ENCODE measurements around the gene GCK. TPM values are rescaled to one million over a fixed set of nuclear protein-coding genes. Genes with fewer than 3 reads are reported as not detected.

Gene GCK
- total and polyA plus RNA-seq, 5 donors from 2014 or later = 0.47 to 1.2 (median 0.57) TPM; not detected in 1

- Histone ChIP-seq H3K9me3 (ENCODE audit: control insufficient read depth in 2 of 2, low read length in 2 of 2) (no peaks in the 10 kb centered on the region), H3K36me3 (ENCODE audit: control insufficient read depth, insufficient read depth, low read length) (no peaks in the 10 kb centered on the region), H3K4me3 (ENCODE audit: low read depth, low read length) (no peak overlapping the region), H3K27ac (ENCODE audit: insufficient read depth, low read length, poor library complexity, severe bottlenecking) (no peak overlapping the region), H3K4me1 (ENCODE audit: control insufficient read depth, insufficient read depth, low read length, poor library complexity, severe bottlenecking) (no peaks in the 10 kb centered on the region), H3K27me3 (ENCODE audit: control insufficient read depth, insufficient read depth, low read length) (peaks cover 8% of the 10 kb centered on the region)
- H3K9me3 Mint-ChIP-seq = peaks cover 0 to 7% (median 0%) of the 10 kb centered on the region in 7 donors
- H3K4me3 Mint-ChIP-seq = no peak overlapping the region
- H3K36me3 Mint-ChIP-seq = no peaks in the 10 kb centered on the region
- no peak overlapping the region for H3K27ac Mint-ChIP-seq
- ATAC-seq (ENCODE audit: low read depth in 2 of 2) (no peak), DNase-seq (no peak)
- H3K27me3 Mint-ChIP-seq = peaks cover 13% of the 10 kb centered on the region
- H3K4me1 Mint-ChIP-seq = no peaks in the 10 kb centered on the region
Measured at GRCh38 chr7:44159824-44160630, 29.2 kb downstream of the GCK start.

- H3K27me3 ChIP-seq (ENCODE audit: control insufficient read depth, insufficient read depth, low read length) = peaks cover 8% of the 10 kb centered on the region
- Mint-ChIP-seq H3K9me3 (peaks cover 0 to 2% (median 0%) of the 10 kb centered on the region in 7 donors), H3K36me3 (no peaks in the 10 kb centered on the region), H3K27ac (no peak overlapping the region), H3K27me3 (peaks cover 9% of the 10 kb centered on the region), H3K4me3 (peak overlapping the region in 1 of 4 donors; percentile 68), H3K4me1 (no peaks in the 10 kb centered on the region)
- H3K27ac ChIP-seq (ENCODE audit: insufficient read depth, low read length, poor library complexity, severe bottlenecking) = no peak overlapping the region
- H3K9me3 ChIP-seq (ENCODE audit: control insufficient read depth in 2 of 2, low read length in 2 of 2) = no peaks in the 10 kb centered on the region
- no peak overlapping the region for H3K4me3 ChIP-seq (ENCODE audit: low read depth, low read length)
- no peak for DNase-seq
- no peaks in the 10 kb centered on the region for H3K4me1 ChIP-seq (ENCODE audit: control insufficient read depth, insufficient read depth, low read length, poor library complexity, severe bottlenecking)
- no peaks in the 10 kb centered on the region for H3K36me3 ChIP-seq (ENCODE audit: control insufficient read depth, insufficient read depth, low read length)
- no peak for ATAC-seq (ENCODE audit: low read depth in 2 of 2)
Measured at GRCh38 chr7:44158873-44159631, 30.2 kb downstream of the GCK start.

- H3K27ac Mint-ChIP-seq = no peak overlapping the region
- ATAC-seq (ENCODE audit: low read depth in 2 of 2) (no peak), DNase-seq (no peak)
- peaks cover 0 to 2% (median 0%) of the 10 kb centered on the region in 7 donors for H3K9me3 Mint-ChIP-seq
- no peaks in the 10 kb centered on the region for H3K36me3 Mint-ChIP-seq
- peaks cover 6% of the 10 kb centered on the region for H3K27me3 Mint-ChIP-seq
- no peak overlapping the region for H3K4me3 Mint-ChIP-seq
- Histone ChIP-seq H3K9me3 (ENCODE audit: control insufficient read depth in 2 of 2, low read length in 2 of 2) (no peaks in the 10 kb centered on the region), H3K36me3 (ENCODE audit: control insufficient read depth, insufficient read depth, low read length) (no peaks in the 10 kb centered on the region), H3K4me3 (ENCODE audit: low read depth, low read length) (no peak overlapping the region), H3K27ac (ENCODE audit: insufficient read depth, low read length, poor library complexity, severe bottlenecking) (no peak overlapping the region), H3K4me1 (ENCODE audit: control insufficient read depth, insufficient read depth, low read length, poor library complexity, severe bottlenecking) (no peaks in the 10 kb centered on the region), H3K27me3 (ENCODE audit: control insufficient read depth, insufficient read depth, low read length) (peaks cover 4% of the 10 kb centered on the region)
- no peaks in the 10 kb centered on the region for H3K4me1 Mint-ChIP-seq
Measured at GRCh38 chr7:44158096-44158872, 31.0 kb downstream of the GCK start.

GRCh38 chr7:44157116-44158080 lies 31.8 kb downstream of the GCK start:
- H3K27me3 ChIP-seq (ENCODE audit: control insufficient read depth, insufficient read depth, low read length) = peaks cover 2% of the 10 kb centered on the region
- H3K36me3 ChIP-seq (ENCODE audit: control insufficient read depth, insufficient read depth, low read length) = no peaks in the 10 kb centered on the region
- Mint-ChIP-seq H3K36me3 (no peaks in the 10 kb centered on the region), H3K4me3 (no peak overlapping the region), H3K4me1 (no peaks in the 10 kb centered on the region), H3K9me3 (peaks cover 0 to 2% (median 0%) of the 10 kb centered on the region in 7 donors), H3K27me3 (peaks cover 6% of the 10 kb centered on the region), H3K27ac (no peak overlapping the region)
- no peak for DNase-seq
- no peaks in the 10 kb centered on the region for H3K9me3 ChIP-seq (ENCODE audit: control insufficient read depth in 2 of 2, low read length in 2 of 2)
- no peak overlapping the region for H3K4me3 ChIP-seq (ENCODE audit: low read depth, low read length)
- H3K4me1 ChIP-seq (ENCODE audit: control insufficient read depth, insufficient read depth, low read length, poor library complexity, severe bottlenecking) = no peaks in the 10 kb centered on the region
- no peak overlapping the region for H3K27ac ChIP-seq (ENCODE audit: insufficient read depth, low read length, poor library complexity, severe bottlenecking)
- no peak for ATAC-seq (ENCODE audit: low read depth in 2 of 2)

- H3K4me3 Mint-ChIP-seq = no peak overlapping the region
- no peak for DNase-seq
Measured at GRCh38 chr7:44156453-44157010, 32.7 kb downstream of the GCK start.

GRCh38 chr7:44155191-44156185 lies 33.8 kb downstream of the GCK start:
- Mint-ChIP-seq H3K4me3 (no peak overlapping the region), H3K4me1 (no peaks in the 10 kb centered on the region), H3K27me3 (no peaks in the 10 kb centered on the region), H3K36me3 (no peaks in the 10 kb centered on the region), H3K9me3 (peaks cover 0 to 2% (median 0%) of the 10 kb centered on the region in 7 donors), H3K27ac (no peak overlapping the region)
- H3K27ac ChIP-seq (ENCODE audit: insufficient read depth, low read length, poor library complexity, severe bottlenecking) = no peak overlapping the region
- ATAC-seq (ENCODE audit: low read depth in 2 of 2) = no peak
- H3K27me3 ChIP-seq (ENCODE audit: control insufficient read depth, insufficient read depth, low read length) = no peaks in the 10 kb centered on the region
- no peak overlapping the region for H3K4me3 ChIP-seq (ENCODE audit: low read depth, low read length)
- no peak for DNase-seq
- no peaks in the 10 kb centered on the region for H3K9me3 ChIP-seq (ENCODE audit: control insufficient read depth in 2 of 2, low read length in 2 of 2)
- H3K36me3 ChIP-seq (ENCODE audit: control insufficient read depth, insufficient read depth, low read length) = no peaks in the 10 kb centered on the region
- no peaks in the 10 kb centered on the region for H3K4me1 ChIP-seq (ENCODE audit: control insufficient read depth, insufficient read depth, low read length, poor library complexity, severe bottlenecking)

More at GRCh38 chr7:44156453-44157010, 32.7 kb downstream of the GCK start:
- Mint-ChIP-seq H3K27ac (no peak overlapping the region), H3K9me3 (peaks cover 0 to 2% (median 0%) of the 10 kb centered on the region in 7 donors), H3K36me3 (no peaks in the 10 kb centered on the region), H3K27me3 (no peaks in the 10 kb centered on the region), H3K4me1 (no peaks in the 10 kb centered on the region)
- no peak for ATAC-seq (ENCODE audit: low read depth in 2 of 2)
- Histone ChIP-seq H3K27me3 (ENCODE audit: control insufficient read depth, insufficient read depth, low read length) (peaks cover 1% of the 10 kb centered on the region), H3K4me1 (ENCODE audit: control insufficient read depth, insufficient read depth, low read length, poor library complexity, severe bottlenecking) (no peaks in the 10 kb centered on the region), H3K4me3 (ENCODE audit: low read depth, low read length) (no peak overlapping the region), H3K9me3 (ENCODE audit: control insufficient read depth in 2 of 2, low read length in 2 of 2) (no peaks in the 10 kb centered on the region), H3K36me3 (ENCODE audit: control insufficient read depth, insufficient read depth, low read length) (no peaks in the 10 kb centered on the region), H3K27ac (ENCODE audit: insufficient read depth, low read length, poor library complexity, severe bottlenecking) (no peak overlapping the region)
